ENCODE results near the gene DBF4B.

Gene DBF4B

DNA sequence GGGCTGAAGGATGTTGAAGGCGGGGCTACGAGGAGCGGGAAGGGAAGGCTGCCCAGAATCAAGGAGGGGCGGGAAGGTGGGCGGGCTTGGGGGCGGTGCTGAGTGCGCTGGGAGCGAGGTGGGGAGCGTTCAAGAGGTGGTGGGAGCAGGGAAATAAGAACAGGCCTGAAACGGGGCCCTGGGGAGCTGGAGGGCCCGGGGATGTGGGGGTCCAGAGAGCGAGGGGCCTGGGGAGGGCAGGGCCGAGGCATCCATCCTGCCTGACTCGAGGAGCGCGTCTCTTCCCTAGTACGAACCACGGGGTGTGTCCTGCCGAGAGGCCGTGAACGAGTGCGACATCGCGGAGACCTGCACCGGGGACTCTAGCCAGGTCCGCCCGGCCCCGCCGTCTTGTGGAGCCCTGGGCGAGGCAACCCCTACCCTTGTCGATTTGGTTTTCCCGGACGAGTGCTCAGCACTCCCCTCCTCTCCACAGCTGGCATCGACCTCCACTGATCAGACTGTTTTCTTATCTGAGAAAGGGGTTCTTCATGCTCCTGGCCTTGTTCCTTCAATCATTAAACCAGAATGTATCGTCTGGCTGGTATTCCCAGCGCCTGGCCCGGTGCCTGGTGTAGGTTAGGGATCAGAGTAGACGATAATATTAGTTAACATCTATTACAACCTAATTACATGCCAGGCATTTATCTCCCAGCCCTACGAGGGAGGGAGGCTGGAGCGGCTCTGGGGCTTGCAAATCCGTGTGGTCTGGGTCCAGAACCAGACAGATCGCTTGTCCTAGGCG is 67.6 kb downstream of the DBF4B start:
- H3K18ac ChIP-seq (ENCODE audit: low read length), result no peak overlapping the region
- no peak overlapping the region for H3K4ac ChIP-seq (ENCODE audit: low read depth, low read length)
- H3K4me3 ChIP-seq (ENCODE audit: low read length), result peak overlapping the region; percentile 23
- no peak overlapping the region for H4K5ac ChIP-seq (ENCODE audit: low read length)
- no peaks in the 10 kb centered on the region for H3K27me3 ChIP-seq (ENCODE audit: insufficient read depth, low read length, poor library complexity)
- no peaks in the 10 kb centered on the region for H3K79me1 ChIP-seq (ENCODE audit: low read length)
- no peak for DNase-seq
- no peak overlapping the region for H2BK15ac ChIP-seq (replicated peaks; ENCODE audit: low read depth)
- peak overlapping the region; percentile 90 for H3K56ac ChIP-seq (ENCODE audit: low read length)
- no CpG with 5 or more reads among the region's 43 CpGs for WGBS (ENCODE audit: extremely low coverage, insufficient coverage, low lambda C conversion rate)
- H3K27ac ChIP-seq (ENCODE audit: low read depth, low read length), result no peak overlapping the region
- no peak overlapping the region for H4K8ac ChIP-seq (ENCODE audit: low read depth, low read length)
- H2BK120ac ChIP-seq (ENCODE audit: low read depth, low read length), result no peak overlapping the region
- H2BK5ac ChIP-seq (ENCODE audit: low read length), result no peak overlapping the region
- no peak overlapping the region for H2AK5ac ChIP-seq (ENCODE audit: low read length)
- no peaks in the 10 kb centered on the region for H3K4me1 ChIP-seq (ENCODE audit: control insufficient read depth, low read depth, low read length)
- H3K36me3 ChIP-seq (ENCODE audit: control insufficient read depth, insufficient read depth, low read length), result no peaks in the 10 kb centered on the region
- peak overlapping the region; percentile 68 for H3K9ac ChIP-seq (ENCODE audit: low read length)
- H3K79me2 ChIP-seq (ENCODE audit: control insufficient read depth, insufficient read depth, low read length), result no peaks in the 10 kb centered on the region
- no peak overlapping the region for H3K23ac ChIP-seq (ENCODE audit: low read length)
- peak overlapping the region; percentile 47 for H3K4me2 ChIP-seq (ENCODE audit: low read length)

DNA sequence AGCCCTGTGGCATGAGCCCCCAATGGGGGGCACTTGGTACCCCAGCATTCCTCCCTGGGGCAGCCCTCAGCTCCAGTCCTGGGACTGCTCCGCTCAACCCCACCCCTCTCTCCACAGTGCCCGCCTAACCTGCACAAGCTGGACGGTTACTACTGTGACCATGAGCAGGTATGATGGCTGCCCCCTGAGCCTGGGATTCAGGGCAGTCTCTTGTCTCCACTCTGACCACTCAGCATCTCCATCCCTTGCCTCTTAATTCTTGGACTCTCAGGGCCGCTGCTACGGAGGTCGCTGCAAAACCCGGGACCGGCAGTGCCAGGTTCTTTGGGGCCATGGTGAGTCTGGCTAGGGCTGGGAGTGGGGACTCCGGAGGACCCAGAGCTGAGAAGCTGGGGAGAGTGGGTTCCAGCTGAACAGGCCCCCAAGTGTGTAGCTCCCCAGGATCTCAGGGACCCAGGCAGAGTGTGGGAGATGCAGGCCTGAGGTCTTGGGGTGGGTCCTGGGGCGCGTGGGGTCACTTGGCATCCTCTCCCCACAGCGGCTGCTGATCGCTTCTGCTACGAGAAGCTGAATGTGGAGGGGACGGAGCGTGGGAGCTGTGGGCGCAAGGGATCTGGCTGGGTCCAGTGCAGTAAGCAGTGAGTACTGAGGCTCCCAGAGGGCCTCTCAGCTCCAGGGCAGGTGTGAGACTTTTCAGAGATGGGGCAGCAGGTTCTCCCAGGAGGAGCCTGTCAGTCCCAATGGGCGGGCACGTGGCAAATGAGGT is 68.3 kb downstream of the DBF4B start:
- no peak overlapping the region for H3K4ac ChIP-seq (ENCODE audit: low read depth, low read length)
- no peak for DNase-seq
- H3K79me1 ChIP-seq (ENCODE audit: low read length), result no peaks in the 10 kb centered on the region
- H3K4me3 ChIP-seq (ENCODE audit: low read length), result no peak overlapping the region
- no peak overlapping the region for H3K23ac ChIP-seq (ENCODE audit: low read length)
- no peaks in the 10 kb centered on the region for H3K27me3 ChIP-seq (ENCODE audit: insufficient read depth, low read length, poor library complexity)
- no peak overlapping the region for H3K56ac ChIP-seq (ENCODE audit: low read length)
- H3K27ac ChIP-seq (ENCODE audit: low read depth, low read length), result no peak overlapping the region
- no peaks in the 10 kb centered on the region for H3K79me2 ChIP-seq (ENCODE audit: control insufficient read depth, insufficient read depth, low read length)
- H4K5ac ChIP-seq (ENCODE audit: low read length), result no peak overlapping the region
- no peak overlapping the region for H4K8ac ChIP-seq (ENCODE audit: low read depth, low read length)
- H3K18ac ChIP-seq (ENCODE audit: low read length), result no peak overlapping the region
- H2BK120ac ChIP-seq (ENCODE audit: low read depth, low read length), result no peak overlapping the region
- WGBS (ENCODE audit: extremely low coverage, insufficient coverage, low lambda C conversion rate), result no CpG with 5 or more reads among the region's 19 CpGs
- H2BK15ac ChIP-seq (replicated peaks; ENCODE audit: low read depth), result no peak overlapping the region
- no peak overlapping the region for H2BK5ac ChIP-seq (ENCODE audit: low read length)
- H3K4me1 ChIP-seq (ENCODE audit: control insufficient read depth, low read depth, low read length), result peaks cover 3% of the 10 kb centered on the region
- H3K36me3 ChIP-seq (ENCODE audit: control insufficient read depth, insufficient read depth, low read length), result no peaks in the 10 kb centered on the region
- H3K9ac ChIP-seq (ENCODE audit: low read length), result no peak overlapping the region
- no peak overlapping the region for H3K4me2 ChIP-seq (ENCODE audit: low read length)
- no peak overlapping the region for H2AK5ac ChIP-seq (ENCODE audit: low read length)

DNA sequence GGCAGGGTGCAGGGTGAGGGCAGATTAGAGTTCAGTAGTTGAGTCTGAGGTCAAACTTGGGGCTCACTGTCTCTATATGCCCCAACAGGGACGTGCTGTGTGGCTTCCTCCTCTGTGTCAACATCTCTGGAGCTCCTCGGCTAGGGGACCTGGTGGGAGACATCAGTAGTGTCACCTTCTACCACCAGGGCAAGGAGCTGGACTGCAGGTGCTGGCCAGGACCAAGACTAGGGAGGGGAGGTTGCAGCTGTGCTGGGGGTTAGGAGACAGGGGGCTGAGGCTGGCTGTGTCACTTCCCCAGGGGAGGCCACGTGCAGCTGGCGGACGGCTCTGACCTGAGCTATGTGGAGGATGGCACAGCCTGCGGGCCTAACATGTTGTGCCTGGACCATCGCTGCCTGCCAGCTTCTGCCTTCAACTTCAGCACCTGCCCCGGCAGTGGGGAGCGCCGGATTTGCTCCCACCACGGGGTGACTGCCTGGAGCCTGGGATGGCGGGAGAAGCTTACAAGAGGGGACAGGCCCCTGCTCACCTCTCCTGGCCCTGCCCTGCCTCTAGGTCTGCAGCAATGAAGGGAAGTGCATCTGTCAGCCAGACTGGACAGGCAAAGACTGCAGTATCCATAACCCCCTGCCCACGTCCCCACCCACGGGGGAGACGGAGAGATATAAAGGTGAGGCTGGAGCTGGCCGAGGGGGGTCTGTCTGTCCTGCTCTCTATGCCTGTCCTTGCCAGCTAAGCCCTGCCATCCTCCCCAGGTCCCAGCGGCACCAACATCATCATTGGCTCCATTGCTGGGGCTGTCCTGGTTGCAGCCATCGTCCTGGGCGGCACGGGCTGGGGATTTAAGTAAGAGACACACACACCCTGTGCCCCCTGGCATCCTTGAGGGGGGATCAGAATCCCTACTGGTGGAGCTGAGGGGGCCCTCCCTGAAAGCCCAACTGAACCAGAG is 69.2 kb downstream of the DBF4B start:
- Histone ChIP-seq H2BK5ac (ENCODE audit: low read length) (no peak overlapping the region), H3K27ac (ENCODE audit: low read depth, low read length) (no peak overlapping the region), H3K4me2 (ENCODE audit: low read length) (no peak overlapping the region), H3K23ac (ENCODE audit: low read length) (no peak overlapping the region), H3K4me3 (ENCODE audit: low read length) (no peak overlapping the region), H2AK5ac (ENCODE audit: low read length) (no peak overlapping the region), H4K5ac (ENCODE audit: low read length) (no peak overlapping the region), H3K4ac (ENCODE audit: low read depth, low read length) (no peak overlapping the region), H3K79me1 (ENCODE audit: low read length) (no peaks in the 10 kb centered on the region), H2BK120ac (ENCODE audit: low read depth, low read length) (no peak overlapping the region), H3K56ac (ENCODE audit: low read length) (no peak overlapping the region), H3K79me2 (ENCODE audit: control insufficient read depth, insufficient read depth, low read length) (no peaks in the 10 kb centered on the region), H2BK15ac (replicated peaks; ENCODE audit: low read depth) (no peak overlapping the region), H3K27me3 (ENCODE audit: insufficient read depth, low read length, poor library complexity) (no peaks in the 10 kb centered on the region), H3K36me3 (ENCODE audit: control insufficient read depth, insufficient read depth, low read length) (no peaks in the 10 kb centered on the region), H3K9ac (ENCODE audit: low read length) (no peak overlapping the region), H4K8ac (ENCODE audit: low read depth, low read length) (no peak overlapping the region), H3K18ac (ENCODE audit: low read length) (no peak overlapping the region), H3K4me1 (ENCODE audit: control insufficient read depth, low read depth, low read length) (peaks cover 5% of the 10 kb centered on the region)
- DNase-seq, result no peak
- no CpG with 5 or more reads among the region's 20 CpGs for WGBS (ENCODE audit: extremely low coverage, insufficient coverage, low lambda C conversion rate)

DNA sequence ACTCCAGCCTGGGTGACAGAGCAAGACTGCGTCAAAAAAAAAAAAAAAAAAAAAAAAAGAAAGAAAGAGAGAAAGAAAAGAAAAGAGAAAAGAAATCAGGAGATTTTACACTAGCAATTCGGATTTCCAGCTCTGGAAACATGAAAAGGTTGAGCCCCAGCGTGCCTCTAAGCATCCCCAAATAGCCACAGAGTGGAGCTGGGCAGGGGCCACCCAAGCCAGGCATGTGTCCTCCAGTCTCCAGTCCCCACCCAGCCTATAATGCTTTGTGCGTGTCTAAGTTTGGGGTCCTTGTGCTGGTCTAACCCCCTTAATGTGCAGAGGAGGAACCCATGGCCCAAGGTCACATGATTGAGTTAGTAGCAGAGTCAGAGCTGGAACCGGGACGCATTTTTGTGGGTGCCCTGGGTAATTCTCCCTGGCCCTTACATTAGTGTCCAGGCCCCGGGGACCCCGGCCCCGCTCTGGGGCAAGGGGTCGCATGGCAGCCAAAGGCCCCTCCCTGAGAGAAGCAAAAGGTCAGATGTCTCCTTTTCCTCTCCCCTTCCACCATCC is 70.3 kb downstream of the DBF4B start:
- peaks cover 5% of the 10 kb centered on the region for H3K4me1 ChIP-seq (ENCODE audit: control insufficient read depth, low read depth, low read length)
- H3K79me2 ChIP-seq (ENCODE audit: control insufficient read depth, insufficient read depth, low read length), result no peaks in the 10 kb centered on the region
- H3K27ac ChIP-seq (ENCODE audit: low read depth, low read length), result no peak overlapping the region
- H3K27me3 ChIP-seq (ENCODE audit: insufficient read depth, low read length, poor library complexity), result no peaks in the 10 kb centered on the region
- H2BK120ac ChIP-seq (ENCODE audit: low read depth, low read length), result no peak overlapping the region
- no peak overlapping the region for H4K8ac ChIP-seq (ENCODE audit: low read depth, low read length)
- no peak overlapping the region for H3K23ac ChIP-seq (ENCODE audit: low read length)
- H3K4me3 ChIP-seq (ENCODE audit: low read length), result no peak overlapping the region
- no peak for DNase-seq
- no peak overlapping the region for H4K5ac ChIP-seq (ENCODE audit: low read length)
- no peak overlapping the region for H3K56ac ChIP-seq (ENCODE audit: low read length)
- no peak overlapping the region for H3K4ac ChIP-seq (ENCODE audit: low read depth, low read length)
- no peaks in the 10 kb centered on the region for H3K79me1 ChIP-seq (ENCODE audit: low read length)
- H3K9ac ChIP-seq (ENCODE audit: low read length), result no peak overlapping the region
- no peak overlapping the region for H2BK5ac ChIP-seq (ENCODE audit: low read length)
- no peaks in the 10 kb centered on the region for H3K36me3 ChIP-seq (ENCODE audit: control insufficient read depth, insufficient read depth, low read length)
- no peak overlapping the region for H2BK15ac ChIP-seq (replicated peaks; ENCODE audit: low read depth)
- H3K18ac ChIP-seq (ENCODE audit: low read length), result no peak overlapping the region
- no CpG with 5 or more reads among the region's 10 CpGs for WGBS (ENCODE audit: extremely low coverage, insufficient coverage, low lambda C conversion rate)
- no peak overlapping the region for H2AK5ac ChIP-seq (ENCODE audit: low read length)
- no peak overlapping the region for H3K4me2 ChIP-seq (ENCODE audit: low read length)

DNA sequence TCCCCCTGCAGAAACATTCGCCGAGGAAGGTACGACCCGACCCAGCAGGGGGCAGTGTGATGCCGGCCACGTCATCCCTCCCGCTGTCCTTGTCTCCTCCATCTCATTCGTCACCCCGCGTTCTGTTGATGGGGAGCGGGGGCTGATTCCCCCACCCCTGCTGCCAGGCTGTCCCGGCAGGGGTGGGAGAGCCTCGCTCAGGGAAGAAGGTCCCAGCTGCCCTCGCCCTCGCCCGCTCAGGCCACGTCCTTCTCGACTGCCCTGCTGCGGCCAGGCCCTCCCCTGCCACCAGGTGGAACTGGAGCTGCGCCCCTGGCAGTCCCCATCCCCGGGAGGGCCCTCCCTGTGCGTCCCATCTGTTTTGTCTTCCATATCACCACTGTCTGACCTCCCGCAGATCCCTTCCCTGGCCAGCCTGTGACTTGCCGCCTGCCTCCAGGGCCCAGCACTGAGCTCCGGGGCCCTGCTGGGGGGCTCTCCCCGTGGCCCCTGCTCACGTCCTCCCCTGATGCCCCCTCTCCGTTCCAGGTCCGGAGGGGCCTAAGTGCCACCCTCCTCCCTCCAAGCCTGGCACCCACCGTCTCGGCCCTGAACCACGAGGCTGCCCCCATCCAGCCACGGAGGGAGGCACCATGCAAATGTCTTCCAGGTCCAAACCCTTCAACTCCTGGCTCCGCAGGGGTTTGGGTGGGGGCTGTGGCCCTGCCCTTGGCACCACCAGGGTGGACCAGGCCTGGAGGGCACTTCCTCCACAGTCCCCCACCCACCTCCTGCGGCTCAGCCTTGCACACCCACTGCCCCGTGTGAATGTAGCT is 71.0 kb downstream of the DBF4B start:
- H3K56ac ChIP-seq (ENCODE audit: low read length), result peak overlapping the region; percentile 84
- H4K5ac ChIP-seq (ENCODE audit: low read length), result no peak overlapping the region
- no peak overlapping the region for H3K4me3 ChIP-seq (ENCODE audit: low read length)
- H3K79me2 ChIP-seq (ENCODE audit: control insufficient read depth, insufficient read depth, low read length), result no peaks in the 10 kb centered on the region
- no peak overlapping the region for H3K4ac ChIP-seq (ENCODE audit: low read depth, low read length)
- H2BK120ac ChIP-seq (ENCODE audit: low read depth, low read length), result no peak overlapping the region
- peak overlapping the region; percentile 49 for H3K4me2 ChIP-seq (ENCODE audit: low read length)
- DNase-seq, result peak; percentile 83
- no peaks in the 10 kb centered on the region for H3K79me1 ChIP-seq (ENCODE audit: low read length)
- no peak overlapping the region for H3K18ac ChIP-seq (ENCODE audit: low read length)
- H3K27ac ChIP-seq (ENCODE audit: low read depth, low read length), result no peak overlapping the region
- WGBS (ENCODE audit: extremely low coverage, insufficient coverage, low lambda C conversion rate), result no CpG with 5 or more reads among the region's 36 CpGs
- H2BK5ac ChIP-seq (ENCODE audit: low read length), result no peak overlapping the region
- no peak overlapping the region for H2BK15ac ChIP-seq (replicated peaks; ENCODE audit: low read depth)
- H3K27me3 ChIP-seq (ENCODE audit: insufficient read depth, low read length, poor library complexity), result no peaks in the 10 kb centered on the region
- no peak overlapping the region for H2AK5ac ChIP-seq (ENCODE audit: low read length)
- H3K23ac ChIP-seq (ENCODE audit: low read length), result no peak overlapping the region
- H3K9ac ChIP-seq (ENCODE audit: low read length), result peak overlapping the region; percentile 49
- no peaks in the 10 kb centered on the region for H3K36me3 ChIP-seq (ENCODE audit: control insufficient read depth, insufficient read depth, low read length)
- H3K4me1 ChIP-seq (ENCODE audit: control insufficient read depth, low read depth, low read length), result peaks cover 5% of the 10 kb centered on the region
- no peak overlapping the region for H4K8ac ChIP-seq (ENCODE audit: low read depth, low read length)

Data from mesendoderm (in vitro differentiated cells).